Spleen (tissue), 11 donors: ENCODE measurements around the gene FAM120AOS. TPM values are rescaled to one million over a fixed set of nuclear protein-coding genes. Genes with fewer than 3 reads are reported as not detected.

ENCODE experiments used
- DNase-seq: peaks from one replicate; pipeline ENCODE4 v3.0.0-alpha.2; 2020
- H3K27ac ChIP-seq, 8 donors: fragments of 200-600 bp; sonication (generic) in 7 of 8; 1 replicate in 4 of 8; 2 replicates in 4 of 8; pipeline versions ENCODE4 v1.5.0 to v1.8.0; 2016 to 2021; ENCODE audit warnings: inconsistent platforms in 4 of 8, mild to moderate bottlenecking in 4 of 8, moderate library complexity in 1 of 8
- H3K27me3 ChIP-seq, 7 donors: fragments of 200-600 bp; sonication (generic) in 6 of 7; replicated peaks in 1 of 7; 1 replicate in 4 of 7; 2 replicates in 3 of 7; pipeline versions ENCODE4 v1.5.0 to v1.8.0; 2016 to 2021; ENCODE audit warnings: inconsistent platforms in 3 of 7, mild to moderate bottlenecking in 1 of 7
- H3K36me3 ChIP-seq, 6 donors: fragments of 200-600 bp; sonication (generic) in 5 of 6; 1 replicate in 4 of 6; 2 replicates in 2 of 6; pipeline versions ENCODE4 v1.5.0 to v1.8.0; 2016 to 2021; ENCODE audit warnings: inconsistent platforms in 2 of 6
- H3K4me1 ChIP-seq, 6 donors: fragments of 200-600 bp; sonication (generic) in 5 of 6; 1 replicate in 3 of 6; 2 replicates in 3 of 6; pipeline versions ENCODE4 v1.5.0 to v1.8.0; 2016 to 2021; ENCODE audit warnings: inconsistent platforms in 3 of 6
- H3K4me3 ChIP-seq, 8 donors: fragments of 200-600 bp; sonication (generic) in 7 of 8; 1 replicate in 4 of 8; 2 replicates in 4 of 8; pipeline versions ENCODE4 v1.5.0 to v1.8.0; 2016 to 2021; ENCODE audit warnings: inconsistent platforms in 4 of 8, mild to moderate bottlenecking in 4 of 8, moderate library complexity in 2 of 8
- H3K9me3 ChIP-seq, 8 donors: fragments of 200-600 bp; sonication (generic) in 7 of 8; 1 replicate in 4 of 8; 2 replicates in 4 of 8; pipeline versions ENCODE4 v1.5.0 to v1.8.0; 2016 to 2021; ENCODE audit warnings: inconsistent platforms in 4 of 8
- POLR2A ChIP-seq, 3 donors: fragments of 450-650 bp; IDR thresholded peaks; one replicate each; pipeline ENCODE4 v1.5.1; 2017; ENCODE audit warnings: antibody characterized with exemption in 3 of 3, mild to moderate bottlenecking in 1 of 3
- POLR2AphosphoS5 ChIP-seq, 3 donors: sonication (generic); formaldehyde crosslinking; IDR thresholded peaks; one replicate each; pipeline ENCODE4 v1.5.1; 2017; ENCODE audit warnings: antibody characterized with exemption in 3 of 3
- WGBS, 5 donors: extraction: QIAGEN DNeasy Blood & Tissue Kit in 3 of 5; methylation state at CpG; one replicate each; pipeline versions ENCODE4 v1.1.5 to v1.1.7; 2013 to 2018; 5-methylcytosine and 5-hydroxymethylcytosine counted together
- intact Hi-C: fragments of 100-400 bp; cut with DNase I; formaldehyde crosslinking; loops from one replicate; pipeline ENCODE4 v1.15.0; 2023; ENCODE audit warnings: low total_unique reads
- polyA plus RNA-seq, 3 donors: library from polyadenylated mRNA; stranded (reverse); fragments of 200-250 nt; gene quantifications; one replicate each; pipeline ENCODE4 v1.2.1, GENCODE V29; 2013
- total RNA-seq, 7 donors: library from RNA; depleted of rRNA in 3 of 7; stranded (reverse); fragments of >200 nt in 3 of 7; fragmentation: NEBNext Ultra II Directional in 4 of 7; extraction: Animal tissue kit (Norgen Biotek cat#: 25700) in 4 of 7; gene quantifications; one replicate each; pipeline versions ENCODE4 v1.1.0 to v1.2.1, GENCODE V29; 2016 to 2021
- TF ChIP-seq, protein P1 (sequence below), 11 experiments: fragments of 200-600 bp in 7 of 11; fragments of 450-650 bp in 4 of 11; sonication (generic) in 4 of 11; IDR thresholded peaks in 8 of 11; conservative IDR thresholded peaks in 3 of 11; 1 replicate in 7 of 11; 2 replicates in 4 of 11; pipeline versions ENCODE4 v1.4.0 to v1.8.0; 2016 to 2021; ENCODE audit warnings: antibody characterized with exemption in 11 of 11, inconsistent platforms in 4 of 11, mild to moderate bottlenecking in 1 of 11
- donor health status: healthy with polysubstance abuse.
- donor health status: DM: no; HTN: no; CAD: no; lungs with moderate emphysema.
- donor health status: DM: no; HTN: no; CAD: no.
- donor health status: Bipolar disorder and iron deficiency.
- donor health status: healthy.
- donor health status: DM: no; HTN: no; CAD: no.
- donor health status: DM: yes; HTN: yes; CAD: no.

The FAM120AOS gene
- total and polyA plus RNA-seq, 10 donors = 20.6 to 46.8 (median 36.2) TPM

DNA sequence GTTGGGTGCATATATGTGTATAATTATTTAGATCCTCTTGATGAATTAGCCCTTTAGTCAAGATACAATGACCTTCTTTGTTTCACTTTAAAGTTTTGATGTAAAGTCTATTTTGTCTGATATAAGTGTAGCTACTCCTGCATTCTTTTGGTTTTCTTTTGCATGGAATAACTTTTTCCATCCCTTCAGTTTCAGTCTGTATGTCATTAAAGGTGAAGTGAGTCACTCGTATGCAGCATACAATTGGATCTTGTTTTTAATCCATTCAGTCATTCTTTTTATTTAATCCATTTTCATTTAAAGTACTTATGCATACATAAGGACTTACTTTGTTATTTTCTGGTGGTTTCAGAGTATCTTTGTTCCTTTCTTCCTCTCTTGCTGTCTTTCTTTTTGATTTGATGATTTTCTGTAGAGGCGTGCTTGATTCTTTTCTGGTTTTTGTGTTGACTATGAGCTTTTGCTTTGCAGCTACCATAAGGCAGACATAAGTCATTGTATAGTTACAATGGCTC lies 38.1 kb downstream of the FAM120AOS start:
- H3K27ac ChIP-seq = no peak overlapping the region
- no peaks in the 10 kb centered on the region for H3K36me3 ChIP-seq
- intact Hi-C loops = no loop called here
- no peaks in the 10 kb centered on the region for H3K4me1 ChIP-seq
- no peak overlapping the region for H3K4me3 ChIP-seq
- no peak for DNase-seq
- TF ChIP-seq POLR2A (IDR thresholded peaks at IDR 0.05) = no peak
- TF ChIP-seq, protein P1, sequence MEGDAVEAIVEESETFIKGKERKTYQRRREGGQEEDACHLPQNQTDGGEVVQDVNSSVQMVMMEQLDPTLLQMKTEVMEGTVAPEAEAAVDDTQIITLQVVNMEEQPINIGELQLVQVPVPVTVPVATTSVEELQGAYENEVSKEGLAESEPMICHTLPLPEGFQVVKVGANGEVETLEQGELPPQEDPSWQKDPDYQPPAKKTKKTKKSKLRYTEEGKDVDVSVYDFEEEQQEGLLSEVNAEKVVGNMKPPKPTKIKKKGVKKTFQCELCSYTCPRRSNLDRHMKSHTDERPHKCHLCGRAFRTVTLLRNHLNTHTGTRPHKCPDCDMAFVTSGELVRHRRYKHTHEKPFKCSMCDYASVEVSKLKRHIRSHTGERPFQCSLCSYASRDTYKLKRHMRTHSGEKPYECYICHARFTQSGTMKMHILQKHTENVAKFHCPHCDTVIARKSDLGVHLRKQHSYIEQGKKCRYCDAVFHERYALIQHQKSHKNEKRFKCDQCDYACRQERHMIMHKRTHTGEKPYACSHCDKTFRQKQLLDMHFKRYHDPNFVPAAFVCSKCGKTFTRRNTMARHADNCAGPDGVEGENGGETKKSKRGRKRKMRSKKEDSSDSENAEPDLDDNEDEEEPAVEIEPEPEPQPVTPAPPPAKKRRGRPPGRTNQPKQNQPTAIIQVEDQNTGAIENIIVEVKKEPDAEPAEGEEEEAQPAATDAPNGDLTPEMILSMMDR (IDR thresholded peaks at IDR 0.05 in 8 of 11, conservative IDR thresholded peaks at IDR 0.05 in 3 of 11) = no peak
- no peak for TF ChIP-seq POLR2AphosphoS5 (IDR thresholded peaks at IDR 0.05)
- peaks cover 0 to 18% (median 0%) of the 10 kb centered on the region in 7 donors for H3K27me3 ChIP-seq
- peaks cover 4 to 41% (median 33%) of the 10 kb centered on the region in 8 donors for H3K9me3 ChIP-seq
- 86 to 97% (median 92%) methylated on average over 2 of the region's 2 CpGs for WGBS, 5 donors

DNA sequence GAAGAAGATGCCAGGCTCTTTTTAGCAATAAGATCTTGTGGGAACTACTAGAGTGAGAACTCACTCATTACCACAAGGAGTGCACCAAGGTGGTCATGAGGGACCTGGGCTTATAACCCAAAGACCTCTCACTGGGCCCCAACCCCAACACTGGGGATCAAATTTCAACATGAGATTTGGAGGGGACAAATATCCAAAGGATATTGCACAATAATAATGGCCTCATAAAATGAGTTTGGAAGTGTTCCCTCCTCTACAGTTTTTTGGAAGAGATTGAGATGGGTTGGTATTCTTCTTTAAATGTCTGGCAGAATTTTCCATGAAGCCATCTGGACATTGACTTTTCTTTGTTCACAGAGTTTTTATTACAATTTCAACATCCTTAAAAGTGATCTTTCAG lies 39.9 kb downstream of the FAM120AOS start:
- intact Hi-C loops = no loop called here
- Histone ChIP-seq H3K27ac (no peak overlapping the region), H3K27me3 (peaks cover 0 to 18% (median 0%) of the 10 kb centered on the region in 7 donors), H3K36me3 (no peaks in the 10 kb centered on the region), H3K4me3 (no peak overlapping the region), H3K4me1 (no peaks in the 10 kb centered on the region), H3K9me3 (peaks cover 0 to 24% (median 17%) of the 10 kb centered on the region in 8 donors)
- TF ChIP-seq POLR2A (IDR thresholded peaks at IDR 0.05) (no peak), POLR2AphosphoS5 (IDR thresholded peaks at IDR 0.05) (no peak)
- TF ChIP-seq, protein P1 (IDR thresholded peaks at IDR 0.05 in 8 of 11, conservative IDR thresholded peaks at IDR 0.05 in 3 of 11) = no peak
- no peak for DNase-seq

DNA sequence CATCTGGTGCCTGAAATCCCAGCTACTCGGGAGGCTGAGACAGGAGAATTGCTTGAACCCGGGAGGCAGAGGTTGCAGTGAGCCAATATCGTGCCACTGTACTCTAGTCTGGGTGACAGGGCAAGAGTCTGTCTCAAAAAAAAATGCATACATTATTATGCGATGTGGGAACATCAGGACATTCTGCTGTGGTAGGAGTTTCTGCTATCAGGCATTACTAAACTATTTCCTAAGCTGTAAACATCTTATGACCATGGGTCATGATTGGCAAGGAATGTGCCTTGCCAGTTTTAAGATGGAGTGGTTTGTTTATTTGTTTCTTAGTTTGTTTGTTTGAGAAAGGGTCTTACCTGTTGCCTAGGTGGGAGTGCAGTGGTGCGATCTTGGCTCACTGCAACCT lies 47.0 kb downstream of the FAM120AOS start:
- Histone ChIP-seq H3K4me3 (no peak overlapping the region), H3K27ac (no peak overlapping the region), H3K4me1 (no peaks in the 10 kb centered on the region), H3K36me3 (no peaks in the 10 kb centered on the region), H3K9me3 (no peaks in the 10 kb centered on the region), H3K27me3 (no peaks in the 10 kb centered on the region)
- intact Hi-C loops = no loop called here
- DNase-seq = no peak
- WGBS, 5 donors = 93 to 99% (median 94%) methylated on average over 5 of the region's 5 CpGs
- TF ChIP-seq POLR2A (IDR thresholded peaks at IDR 0.05) (no peak), POLR2AphosphoS5 (IDR thresholded peaks at IDR 0.05) (no peak)
- TF ChIP-seq, protein P1 (IDR thresholded peaks at IDR 0.05 in 8 of 11, conservative IDR thresholded peaks at IDR 0.05 in 3 of 11) = no peak

DNA sequence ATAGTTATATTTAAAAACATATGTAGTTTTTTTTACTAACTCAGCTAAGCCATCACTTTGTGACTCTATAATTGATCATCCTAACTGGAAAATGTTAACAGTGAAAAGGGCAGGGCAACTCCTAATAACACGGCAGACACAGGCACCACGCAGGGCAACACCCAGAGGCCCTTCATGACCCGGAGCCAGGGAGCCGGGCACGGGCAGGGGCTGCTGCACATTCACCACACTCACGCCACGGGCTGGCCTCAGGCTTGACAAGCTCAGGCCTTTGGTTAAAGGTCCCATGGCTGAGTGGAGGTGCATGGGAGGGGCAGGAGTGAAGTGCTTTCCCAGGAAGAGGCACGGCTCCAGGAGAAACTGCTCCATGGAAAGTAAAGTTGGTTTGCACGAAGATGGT lies 54.9 kb downstream of the FAM120AOS start:
- Histone ChIP-seq H3K36me3 (no peaks in the 10 kb centered on the region), H3K27me3 (no peaks in the 10 kb centered on the region), H3K27ac (no peak overlapping the region), H3K4me1 (no peaks in the 10 kb centered on the region), H3K4me3 (no peak overlapping the region), H3K9me3 (no peaks in the 10 kb centered on the region)
- intact Hi-C loops = no loop called here
- WGBS, 5 donors = 80 to 93% (median 91%) methylated on average over 9 of the region's 9 CpGs
- DNase-seq = no peak
- TF ChIP-seq POLR2AphosphoS5 (IDR thresholded peaks at IDR 0.05) (no peak), POLR2A (IDR thresholded peaks at IDR 0.05) (no peak)
- TF ChIP-seq, protein P1 (IDR thresholded peaks at IDR 0.05 in 8 of 11, conservative IDR thresholded peaks at IDR 0.05 in 3 of 11) = no peak
